ENCODE data around the gene DCX.

DNA sequence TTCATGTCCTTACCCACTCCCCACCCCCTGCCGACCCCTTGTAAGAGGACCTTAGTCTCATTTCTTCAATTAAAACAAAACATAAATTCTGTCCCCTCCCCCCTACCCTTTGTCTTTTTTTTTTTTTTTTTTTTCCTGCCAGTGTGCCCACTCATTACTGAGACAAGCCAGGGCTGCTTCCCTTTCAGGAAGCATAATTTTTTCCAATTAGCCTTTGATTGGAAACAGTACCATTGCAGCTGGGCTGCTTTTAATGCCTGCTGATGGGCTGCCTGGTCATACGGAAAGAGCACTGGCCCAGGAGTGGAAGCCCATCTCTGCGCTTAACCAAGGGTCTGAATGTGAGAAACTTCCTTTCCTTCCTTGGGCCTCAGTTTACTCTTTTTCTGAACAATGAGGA is 123.2 kb downstream of the DCX start:
- no peak for TF ChIP-seq POLR2A (IDR thresholded peaks at IDR 0.05)
- TF ChIP-seq, protein P1, sequence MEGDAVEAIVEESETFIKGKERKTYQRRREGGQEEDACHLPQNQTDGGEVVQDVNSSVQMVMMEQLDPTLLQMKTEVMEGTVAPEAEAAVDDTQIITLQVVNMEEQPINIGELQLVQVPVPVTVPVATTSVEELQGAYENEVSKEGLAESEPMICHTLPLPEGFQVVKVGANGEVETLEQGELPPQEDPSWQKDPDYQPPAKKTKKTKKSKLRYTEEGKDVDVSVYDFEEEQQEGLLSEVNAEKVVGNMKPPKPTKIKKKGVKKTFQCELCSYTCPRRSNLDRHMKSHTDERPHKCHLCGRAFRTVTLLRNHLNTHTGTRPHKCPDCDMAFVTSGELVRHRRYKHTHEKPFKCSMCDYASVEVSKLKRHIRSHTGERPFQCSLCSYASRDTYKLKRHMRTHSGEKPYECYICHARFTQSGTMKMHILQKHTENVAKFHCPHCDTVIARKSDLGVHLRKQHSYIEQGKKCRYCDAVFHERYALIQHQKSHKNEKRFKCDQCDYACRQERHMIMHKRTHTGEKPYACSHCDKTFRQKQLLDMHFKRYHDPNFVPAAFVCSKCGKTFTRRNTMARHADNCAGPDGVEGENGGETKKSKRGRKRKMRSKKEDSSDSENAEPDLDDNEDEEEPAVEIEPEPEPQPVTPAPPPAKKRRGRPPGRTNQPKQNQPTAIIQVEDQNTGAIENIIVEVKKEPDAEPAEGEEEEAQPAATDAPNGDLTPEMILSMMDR (IDR thresholded peaks at IDR 0.05), result no peak

Data from body of pancreas (tissue), 4 donors.